GM19468 (cell line): ENCODE results near the gene CCDC50.

Experiments used
- ATAC-seq: cut with Tn5 transposase; IDR thresholded peaks from one replicate; pipeline ENCODE4 v1.9.1; 2021; ENCODE audit warnings: mild to moderate bottlenecking, moderate library complexity, moderate number of reproducible peaks; ENCODE audit not compliant: unreplicated experiment; ENCODE audit errors: extremely low read depth

Gene CCDC50

GRCh38 chr3:191314109-191314728, 15.0 kb upstream of the CCDC50 start:
- ATAC-seq: no peak

- ATAC-seq: no peak
Measured at GRCh38 chr3:191316876-191317603, 12.2 kb upstream of the CCDC50 start.

- ATAC-seq: no peak
Measured at GRCh38 chr3:191320316-191320715, 8.9 kb upstream of the CCDC50 start.

DNA sequence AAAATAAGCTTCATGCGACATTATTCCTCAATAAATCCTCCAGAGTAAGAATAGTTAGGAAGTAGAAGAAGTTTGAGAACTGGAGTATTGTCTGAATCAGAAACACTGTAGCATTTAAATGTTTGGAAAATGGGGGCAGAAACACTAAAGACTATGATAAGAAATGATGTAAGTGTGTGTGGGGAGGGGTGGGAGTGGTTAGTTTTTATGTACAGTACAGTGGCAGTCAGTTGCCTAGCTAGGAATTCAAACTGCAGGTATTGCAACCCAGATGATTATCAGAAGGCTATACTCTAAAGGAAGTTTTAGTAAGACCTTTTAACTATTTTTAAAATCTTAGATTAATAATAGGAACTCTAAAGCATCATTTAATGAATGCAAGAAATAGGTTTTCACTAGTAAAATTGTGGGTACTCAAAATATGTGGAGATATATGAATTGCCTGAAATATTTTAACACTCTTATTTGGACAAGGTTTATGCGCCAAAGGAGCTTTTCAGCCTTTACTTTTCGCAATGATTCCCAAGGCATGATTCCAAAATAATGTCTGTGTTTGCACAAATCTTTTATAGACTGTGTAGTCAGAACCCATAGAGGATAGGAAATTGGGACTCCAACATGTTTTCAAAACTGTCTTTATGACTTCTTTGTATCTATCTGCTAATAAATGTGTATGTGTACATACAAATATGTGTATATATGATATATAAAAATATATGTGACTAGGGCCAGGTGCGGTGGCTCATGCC, 8.0 kb upstream of the CCDC50 start:
- no peak for ATAC-seq

GRCh38 chr3:191324936-191325335, 4.3 kb upstream of the CCDC50 start:
- ATAC-seq: no peak

GRCh38 chr3:191327526-191327925, 1.7 kb upstream of the CCDC50 start:
- ATAC-seq: no peak

- ATAC-seq: no peak
Measured at GRCh38 chr3:191328383-191328961, 722 bp upstream of the CCDC50 start.

GRCh38 chr3:191329654-191330529, 698 bp downstream of the CCDC50 start, which contains the start of gene UTS2B:
UTS2B (minus strand) TSS chr3:191330526; CDS start chr3:191282189, 48,337 bp downstream.
- ATAC-seq: no peak

DNA sequence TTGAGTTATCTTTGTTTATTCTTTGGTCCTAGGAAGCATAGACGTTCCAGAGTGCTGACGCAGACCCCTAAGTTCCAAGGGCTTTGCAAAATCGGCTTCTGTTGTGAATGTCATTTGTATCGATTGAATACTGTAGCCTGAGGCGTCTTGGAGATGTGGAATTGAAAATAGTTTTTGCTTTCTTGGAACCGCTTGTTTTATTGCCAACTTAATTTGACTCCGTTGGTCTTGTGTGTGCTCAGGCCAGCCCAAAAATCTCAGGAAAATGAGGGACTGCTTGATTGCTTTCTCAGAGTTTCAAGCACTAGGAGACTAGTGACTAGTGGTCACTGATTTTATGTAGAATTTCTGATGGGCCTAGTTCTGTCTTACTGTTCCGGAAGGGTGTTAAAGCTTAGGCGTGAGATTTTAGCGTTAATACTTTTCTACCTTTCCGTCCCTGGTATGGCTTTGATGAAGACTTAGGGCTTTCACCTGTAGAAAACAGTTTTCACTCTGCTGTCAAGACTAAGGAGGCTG, 1.4 kb downstream of the CCDC50 start:
- no peak for ATAC-seq

DNA sequence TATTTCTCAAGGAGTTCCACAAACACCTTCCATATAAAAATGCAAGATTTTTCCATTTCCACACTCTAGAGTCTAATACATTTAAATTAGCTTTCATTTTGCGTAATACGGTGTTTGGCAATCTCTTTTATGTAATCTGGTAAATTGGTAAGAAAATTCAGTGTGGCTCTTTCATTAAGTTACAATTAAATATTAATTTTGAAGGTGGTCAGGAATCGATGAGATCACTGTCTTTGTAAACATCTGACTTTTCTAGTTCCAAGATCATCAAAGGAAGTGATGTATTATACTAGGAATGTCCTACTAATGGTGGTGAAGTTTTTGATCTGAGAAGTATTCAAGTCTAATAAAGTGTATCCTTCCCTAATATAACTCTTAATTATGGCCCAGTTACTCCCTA, 2.2 kb downstream of the CCDC50 start:
- ATAC-seq: no peak

DNA sequence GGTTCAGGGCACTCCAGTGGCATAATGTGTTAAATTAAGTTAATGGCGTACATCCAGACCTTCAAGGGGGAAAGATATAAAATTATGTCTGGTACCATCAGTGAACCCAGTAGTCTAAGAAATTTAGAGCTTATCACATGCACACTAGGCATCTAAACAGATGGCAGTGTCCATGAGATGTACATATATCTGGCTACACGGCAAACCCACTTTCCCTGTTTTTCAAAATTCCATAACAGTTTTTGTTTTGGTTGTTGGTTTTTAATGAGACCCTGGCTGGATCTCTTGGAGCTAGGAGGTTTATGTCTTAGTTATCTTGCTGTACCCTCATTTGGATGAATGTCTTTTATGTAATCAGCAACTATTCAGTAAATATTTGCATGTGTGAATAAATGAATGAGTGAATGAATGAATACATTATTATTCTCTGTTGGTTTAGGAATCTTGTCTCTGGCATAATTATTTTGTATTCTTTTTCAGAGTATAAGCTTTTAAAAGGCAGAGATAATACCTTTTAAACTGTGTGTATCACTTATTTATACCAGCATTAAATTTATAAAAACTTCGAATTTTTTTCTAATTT, 4.2 kb downstream of the CCDC50 start:
- no peak for ATAC-seq

- ATAC-seq: no peak
Measured at GRCh38 chr3:191334346-191334893, 5.2 kb downstream of the CCDC50 start.

DNA sequence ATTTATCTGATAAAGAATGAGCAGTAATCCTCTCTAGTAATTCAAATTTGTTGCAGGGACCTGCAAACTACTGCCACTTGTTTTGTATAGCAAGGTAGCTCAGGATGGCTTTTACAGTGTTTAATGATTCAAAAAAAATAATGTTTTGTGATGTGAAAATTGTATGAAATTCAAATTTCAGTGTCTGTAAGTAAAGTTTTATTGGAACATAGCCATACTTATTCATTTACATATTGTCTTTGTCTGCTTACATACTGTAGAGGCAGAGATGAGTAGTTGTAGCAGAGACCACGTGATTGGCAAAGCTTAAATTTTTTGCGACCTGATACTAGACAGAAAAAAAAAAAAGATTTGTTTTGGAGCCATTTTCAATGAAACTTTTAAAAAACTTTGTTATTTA, 7.6 kb downstream of the CCDC50 start:
- no peak for ATAC-seq

- no peak for ATAC-seq
Measured at GRCh38 chr3:191338177-191338488, 8.9 kb downstream of the CCDC50 start.

DNA sequence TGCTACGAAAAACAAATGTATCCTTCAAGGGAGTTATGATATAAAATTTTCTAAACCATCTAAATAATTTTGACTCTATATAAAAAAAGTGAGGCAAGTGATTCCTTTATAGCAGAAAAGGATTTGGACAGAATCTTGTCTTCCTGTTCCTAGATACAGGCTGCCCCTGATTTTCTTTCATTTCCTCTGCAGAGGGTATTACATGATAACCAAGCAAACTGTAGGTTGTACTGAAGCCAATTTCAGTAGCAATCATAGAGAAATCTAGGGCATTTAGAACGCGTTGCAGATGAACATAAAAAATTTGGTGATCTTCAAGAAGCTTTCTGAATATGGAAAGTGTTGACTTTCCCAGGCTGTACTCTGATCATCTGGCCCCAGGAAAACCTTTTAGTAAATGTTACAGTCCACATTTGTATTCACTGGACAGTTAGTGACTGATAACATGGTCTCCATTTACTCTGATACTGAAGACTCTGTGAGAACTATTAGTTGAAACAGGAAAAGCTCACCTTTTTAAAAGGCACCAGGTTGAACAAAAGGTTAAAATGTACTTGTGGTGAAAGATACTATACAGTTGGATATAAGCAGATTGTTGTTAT, 10.2 kb downstream of the CCDC50 start:
- ATAC-seq: no peak

DNA sequence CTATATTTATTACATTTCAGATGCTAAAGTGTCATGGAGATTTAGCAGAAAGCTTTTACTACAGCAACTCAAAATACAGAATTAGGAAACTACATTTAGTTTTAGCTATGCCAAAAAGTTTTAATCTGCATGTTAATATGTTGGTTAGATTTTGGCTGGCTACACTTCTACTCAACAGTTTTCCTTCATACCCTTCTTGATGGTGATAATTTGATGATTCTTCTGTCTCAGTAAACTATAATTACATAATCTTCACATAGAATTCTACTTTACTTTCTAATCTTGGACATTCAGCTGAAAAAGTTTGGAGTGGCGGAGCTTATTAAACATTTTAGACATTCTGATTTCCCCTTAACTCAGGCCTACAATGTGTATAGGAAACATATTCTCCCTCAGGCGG, 11.2 kb downstream of the CCDC50 start:
- ATAC-seq: no peak

DNA sequence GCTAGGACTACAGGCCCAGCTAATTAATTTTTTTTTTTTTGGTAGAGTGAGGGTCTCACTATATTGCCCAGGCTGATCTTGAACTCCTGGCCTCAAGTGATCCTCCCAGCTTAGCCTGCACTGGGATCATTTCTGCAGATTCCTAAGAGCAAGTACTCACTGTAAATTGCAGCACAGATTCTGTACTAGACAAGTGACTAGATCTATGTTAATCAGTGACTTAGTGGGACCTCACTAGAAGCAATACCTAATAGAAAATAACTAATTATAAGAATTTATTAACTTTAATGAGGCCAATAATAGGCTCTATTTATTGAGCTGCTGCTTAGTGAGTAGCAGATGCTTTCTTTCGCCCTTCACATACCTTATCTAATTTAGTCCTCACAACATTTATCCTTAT, 11.8 kb downstream of the CCDC50 start:
- no peak for ATAC-seq

GRCh38 chr3:191342006-191342405, 12.8 kb downstream of the CCDC50 start:
- no peak for ATAC-seq

GRCh38 chr3:191342411-191342810, 13.2 kb downstream of the CCDC50 start:
- ATAC-seq: no peak
